ENCODE results near the gene SFN.
"Not testable (repeated sequence)": the region's sequence is repeated elsewhere in the genome, so short reads cannot be mapped to it uniquely, and the experiment has no call there.

Gene SFN

GRCh38 chr1:26877326-26877725 lies 14.4 kb downstream of the SFN start:
- H3K36me3 ChIP-seq (ENCODE audit: insufficient read depth, low read length), result peaks cover 30% of the 10 kb centered on the region; the same call in 1 of the 2 replicates
- TF ChIP-seq EZH2phosphoT487 (IDR thresholded peaks at IDR 0.05; ENCODE audit: borderline replicate concordance), result no peak
- TF ChIP-seq CTCF (conservative IDR thresholded peaks at IDR 0.05; ENCODE audit: low read length), result no peak
- no peak overlapping the region for H2AFZ ChIP-seq (ENCODE audit: low read length)
- H3K79me2 ChIP-seq (ENCODE audit: insufficient read depth, low read length), result no peaks in the 10 kb centered on the region
- H3K9ac ChIP-seq (ENCODE audit: low read depth, low read length, poor library complexity, severe bottlenecking), result no peak overlapping the region
- H3F3A ChIP-seq (ENCODE audit: low read depth), result no peaks in the 10 kb centered on the region
- no peaks in the 10 kb centered on the region for H3K9me3 ChIP-seq (ENCODE audit: insufficient read depth, low read depth, low read length)
- H3K4me1 ChIP-seq (ENCODE audit: insufficient read depth, low read length, poor library complexity, severe bottlenecking), result no peaks in the 10 kb centered on the region
- H3K4me2 ChIP-seq (ENCODE audit: low read depth, low read length, poor library complexity, severe bottlenecking), result no peak overlapping the region
- no peak overlapping the region for H3K4me3 ChIP-seq (ENCODE audit: low read length, poor library complexity, severe bottlenecking)
- H3K27me3 ChIP-seq (ENCODE audit: insufficient read depth, low read length, poor library complexity, severe bottlenecking), result no peaks in the 10 kb centered on the region
- H3K9me2 ChIP-seq (replicated peaks; ENCODE audit: low read depth, low read length), result no peaks in the 10 kb centered on the region
- no peaks in the 10 kb centered on the region for H4K20me1 ChIP-seq (ENCODE audit: insufficient read depth, low read length, poor library complexity, severe bottlenecking)

GRCh38 chr1:26879793-26880192 lies 16.8 kb downstream of the SFN start:
- Histone ChIP-seq H3K27me3 (ENCODE audit: insufficient read depth, low read length, poor library complexity, severe bottlenecking) (no peaks in the 10 kb centered on the region), H3K36me3 (ENCODE audit: insufficient read depth, low read length) (peaks cover 54% of the 10 kb centered on the region; the same call in 1 of the 2 replicates), H3K4me2 (ENCODE audit: low read depth, low read length, poor library complexity, severe bottlenecking) (no peak overlapping the region), H4K20me1 (ENCODE audit: insufficient read depth, low read length, poor library complexity, severe bottlenecking) (no peaks in the 10 kb centered on the region), H3K9me3 (ENCODE audit: insufficient read depth, low read depth, low read length) (no peaks in the 10 kb centered on the region), H3K4me3 (ENCODE audit: low read length, poor library complexity, severe bottlenecking) (no peak overlapping the region), H3K9ac (ENCODE audit: low read depth, low read length, poor library complexity, severe bottlenecking) (no peak overlapping the region), H3K79me2 (ENCODE audit: insufficient read depth, low read length) (no peaks in the 10 kb centered on the region), H3K4me1 (ENCODE audit: insufficient read depth, low read length, poor library complexity, severe bottlenecking) (no peaks in the 10 kb centered on the region), H2AFZ (ENCODE audit: low read length) (no peak overlapping the region), H3K9me2 (replicated peaks; ENCODE audit: low read depth, low read length) (no peaks in the 10 kb centered on the region), H3F3A (ENCODE audit: low read depth) (no peaks in the 10 kb centered on the region)
- TF ChIP-seq EZH2phosphoT487 (IDR thresholded peaks at IDR 0.05; ENCODE audit: borderline replicate concordance), result no peak
- no peak for TF ChIP-seq CTCF (conservative IDR thresholded peaks at IDR 0.05; ENCODE audit: low read length)

GRCh38 chr1:26881611-26882010 lies 18.7 kb downstream of the SFN start:
- H3K9ac ChIP-seq (ENCODE audit: low read depth, low read length, poor library complexity, severe bottlenecking); H3K9me2 ChIP-seq (replicated peaks; ENCODE audit: low read depth, low read length); H3K9me3 ChIP-seq (ENCODE audit: insufficient read depth, low read depth, low read length); H3F3A ChIP-seq (ENCODE audit: low read depth); H3K27me3 ChIP-seq (ENCODE audit: insufficient read depth, low read length, poor library complexity, severe bottlenecking); H4K20me1 ChIP-seq (ENCODE audit: insufficient read depth, low read length, poor library complexity, severe bottlenecking); H3K4me3 ChIP-seq (ENCODE audit: low read length, poor library complexity, severe bottlenecking); H3K4me2 ChIP-seq (ENCODE audit: low read depth, low read length, poor library complexity, severe bottlenecking); H2AFZ ChIP-seq (ENCODE audit: low read length); H3K79me2 ChIP-seq (ENCODE audit: insufficient read depth, low read length); H3K4me1 ChIP-seq (ENCODE audit: insufficient read depth, low read length, poor library complexity, severe bottlenecking): not testable (repeated sequence)
- H3K36me3 ChIP-seq (ENCODE audit: insufficient read depth, low read length), result peaks cover 67% of the 10 kb centered on the region; the same call in 1 of the 2 replicates

GRCh38 chr1:26882696-26883463 lies 19.9 kb downstream of the SFN start:
- Histone ChIP-seq H3K4me3 (ENCODE audit: low read length, poor library complexity, severe bottlenecking) (no peak overlapping the region), H3K4me2 (ENCODE audit: low read depth, low read length, poor library complexity, severe bottlenecking) (no peak overlapping the region), H4K20me1 (ENCODE audit: insufficient read depth, low read length, poor library complexity, severe bottlenecking) (no peaks in the 10 kb centered on the region), H2AFZ (ENCODE audit: low read length) (no peak overlapping the region), H3K36me3 (ENCODE audit: insufficient read depth, low read length) (peaks cover 63% of the 10 kb centered on the region; the same call in 1 of the 2 replicates), H3K9me2 (replicated peaks; ENCODE audit: low read depth, low read length) (no peaks in the 10 kb centered on the region), H3F3A (ENCODE audit: low read depth) (no peaks in the 10 kb centered on the region), H3K27me3 (ENCODE audit: insufficient read depth, low read length, poor library complexity, severe bottlenecking) (no peaks in the 10 kb centered on the region), H3K79me2 (ENCODE audit: insufficient read depth, low read length) (no peaks in the 10 kb centered on the region), H3K4me1 (ENCODE audit: insufficient read depth, low read length, poor library complexity, severe bottlenecking) (no peaks in the 10 kb centered on the region), H3K9me3 (ENCODE audit: insufficient read depth, low read depth, low read length) (no peaks in the 10 kb centered on the region), H3K9ac (ENCODE audit: low read depth, low read length, poor library complexity, severe bottlenecking) (no peak overlapping the region)
- TF ChIP-seq EZH2phosphoT487 (IDR thresholded peaks at IDR 0.05; ENCODE audit: borderline replicate concordance), result no peak
- no peak for TF ChIP-seq CTCF (conservative IDR thresholded peaks at IDR 0.05; ENCODE audit: low read length)

Data from Loucy (cell line).